Brain pericyte (primary cell): ENCODE results near the gene RBPJ.
A peak's percentile ranks its signal among the peaks of the same experiment; 100 is the strongest.
"Not testable (repeated sequence)": the region's sequence is repeated elsewhere in the genome, so short reads cannot be mapped to it uniquely, and the experiment has no call there.

ENCODE experiments used
- DNase-seq: peaks from one replicate; pipeline ENCODE4 v3.0.0-alpha.2; 2012; ENCODE audit warnings: low read depth, low spot score

RBPJ gene

GRCh38 chr4:26302031-26302899 is 18.5 kb upstream of the RBPJ start:
- no peak for DNase-seq

- DNase-seq: no peak
Observed at GRCh38 chr4:26303008-26303407, 17.8 kb upstream of the RBPJ start.

DNA sequence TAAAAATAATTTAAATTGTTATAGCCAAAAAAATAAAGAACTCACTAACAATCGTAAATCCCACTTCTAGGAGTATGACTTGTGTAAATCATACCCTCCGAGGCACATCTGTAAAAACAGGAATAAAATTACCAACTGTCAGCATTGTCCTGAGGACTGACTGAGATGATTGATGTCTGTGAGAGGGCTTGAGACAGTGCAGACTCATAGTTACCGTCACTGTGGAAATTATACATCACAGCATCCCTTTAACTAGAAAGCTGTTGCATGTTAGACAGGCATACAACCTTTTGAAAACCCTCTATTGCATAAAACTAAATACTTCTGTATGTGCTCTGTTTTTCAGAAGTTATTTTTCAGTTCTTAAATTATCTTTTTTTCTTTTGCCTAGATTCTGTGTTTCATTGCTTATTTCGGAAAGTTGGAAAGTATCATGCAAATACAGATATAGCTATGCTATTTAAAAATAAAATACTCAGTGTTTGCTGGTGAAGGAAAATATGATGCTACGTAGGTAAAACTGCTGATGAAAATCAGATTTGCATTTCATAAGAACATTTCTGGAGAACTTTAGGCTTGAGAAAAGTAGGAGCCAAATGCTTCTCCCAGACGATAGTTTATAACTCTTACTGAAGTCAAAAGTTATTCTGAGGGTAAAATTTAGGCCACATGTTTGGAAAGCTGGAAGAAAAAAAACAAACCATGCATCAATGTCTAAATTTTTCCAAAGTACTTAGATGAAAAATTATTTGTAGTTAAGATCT is 13.6 kb upstream of the RBPJ start:
- DNase-seq: no peak

GRCh38 chr4:26308568-26308967 is 12.2 kb upstream of the RBPJ start:
- DNase-seq: no peak

DNA sequence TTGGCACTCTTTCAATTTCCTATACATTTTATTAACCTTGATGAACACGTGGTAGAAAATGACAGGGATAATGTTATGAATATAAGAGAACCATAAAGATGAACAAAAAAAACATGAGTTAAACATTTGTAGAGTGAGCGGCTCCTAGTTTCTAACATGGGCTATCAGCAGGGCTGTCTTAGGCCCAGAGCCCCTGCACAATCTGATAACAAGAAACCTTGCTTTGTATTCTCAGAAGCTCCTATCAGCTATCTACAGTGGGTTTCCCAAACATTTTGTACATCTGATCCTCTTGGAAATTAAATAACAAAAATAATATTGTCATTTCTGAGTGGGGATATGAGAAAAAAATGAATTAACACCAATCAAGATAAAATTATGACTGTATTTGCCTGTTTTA is 10.6 kb upstream of the RBPJ start:
- DNase-seq: no peak

DNA sequence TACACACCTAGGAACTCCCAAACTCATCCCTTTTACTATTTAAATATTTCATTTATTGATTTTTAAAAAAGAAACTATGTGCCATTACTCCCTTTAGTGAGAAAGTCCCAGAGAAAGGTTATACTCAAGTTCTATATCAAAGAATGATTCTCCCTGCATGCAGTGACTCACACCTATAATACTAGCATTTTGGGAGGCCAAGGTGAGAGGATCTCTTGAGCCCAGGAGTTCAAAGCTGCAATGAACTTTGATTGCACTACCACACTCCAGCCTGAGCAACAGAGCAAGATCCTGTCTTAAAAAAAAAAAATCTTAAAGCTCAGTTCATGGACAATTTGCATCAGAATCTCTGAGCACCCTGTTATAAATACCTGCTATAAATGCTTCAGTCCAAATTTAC is 9.2 kb upstream of the RBPJ start:
- no peak for DNase-seq

DNA sequence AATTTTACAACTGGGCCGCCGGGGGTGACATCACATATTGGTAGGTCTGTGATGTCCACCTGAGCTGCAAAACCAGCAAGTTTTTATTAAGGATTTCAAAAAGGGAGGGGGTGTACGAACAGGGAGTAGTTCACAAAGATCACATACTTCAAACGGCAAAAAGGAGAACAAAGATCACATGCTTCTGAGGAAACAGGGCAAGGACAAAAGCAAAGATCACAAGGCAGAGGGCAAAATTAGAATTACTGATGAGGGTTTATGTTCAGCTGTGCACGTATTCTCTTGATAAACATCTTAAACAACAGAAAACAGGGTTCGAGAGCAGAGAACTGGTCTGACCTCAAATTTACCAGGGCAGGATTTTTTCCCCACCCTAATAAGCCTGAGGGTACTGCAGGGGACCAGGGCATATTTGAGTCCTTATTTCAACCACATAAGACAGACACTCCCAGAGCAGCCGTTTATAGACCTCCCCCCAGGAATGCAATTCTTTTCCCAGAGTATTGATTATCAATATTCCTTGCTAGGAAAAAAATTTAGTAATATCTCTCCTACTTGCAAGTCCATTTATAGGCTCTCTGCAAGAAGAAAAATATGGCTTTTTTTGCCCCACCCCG is 5.4 kb upstream of the RBPJ start:
- DNase-seq: not testable (repeated sequence)

DNA sequence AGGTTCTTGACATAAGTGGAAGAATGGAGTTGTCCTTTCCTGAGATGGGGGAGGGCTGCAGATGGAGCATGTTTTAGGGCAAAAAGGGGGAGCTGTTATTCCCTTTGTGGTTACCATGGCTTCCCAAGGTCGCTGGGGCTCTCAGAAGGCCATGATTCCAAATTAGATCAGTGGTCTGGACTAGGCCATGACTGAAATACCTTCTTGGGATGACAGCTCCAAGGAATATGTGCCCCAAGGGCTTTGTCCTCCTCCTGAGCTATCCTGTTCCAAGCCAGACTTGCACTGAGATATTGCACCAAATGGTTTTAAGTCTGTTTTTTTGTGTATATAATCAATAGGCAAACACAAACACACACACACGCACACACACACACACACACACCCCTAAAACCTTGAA is 3.0 kb upstream of the RBPJ start:
- no peak for DNase-seq

DNA sequence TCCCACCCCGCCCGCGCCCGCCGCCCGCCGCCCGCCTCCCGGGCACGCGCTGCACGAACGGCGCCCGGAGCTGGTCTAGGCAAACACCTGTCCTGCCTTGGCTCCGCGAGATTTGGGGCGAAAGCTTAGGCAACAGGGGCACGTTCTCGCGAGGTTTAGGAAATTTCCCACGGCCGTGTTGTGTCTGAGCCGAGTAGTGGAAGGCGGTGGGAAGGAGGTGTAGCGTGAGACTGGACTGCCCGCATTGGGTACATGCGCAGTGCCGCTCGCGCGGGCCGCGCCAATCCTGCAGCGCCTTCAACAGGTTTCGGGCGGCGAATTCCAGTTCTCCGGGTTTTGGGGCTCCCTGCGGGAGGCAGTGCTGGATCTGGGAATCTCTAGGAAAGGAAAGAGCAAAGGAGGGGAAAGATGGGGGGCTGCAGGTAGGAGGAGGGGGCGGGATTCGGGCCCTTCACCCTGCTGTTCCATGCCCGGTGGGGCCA is 1.3 kb upstream of the RBPJ start:
- DNase-seq: peak; percentile 98

DNA sequence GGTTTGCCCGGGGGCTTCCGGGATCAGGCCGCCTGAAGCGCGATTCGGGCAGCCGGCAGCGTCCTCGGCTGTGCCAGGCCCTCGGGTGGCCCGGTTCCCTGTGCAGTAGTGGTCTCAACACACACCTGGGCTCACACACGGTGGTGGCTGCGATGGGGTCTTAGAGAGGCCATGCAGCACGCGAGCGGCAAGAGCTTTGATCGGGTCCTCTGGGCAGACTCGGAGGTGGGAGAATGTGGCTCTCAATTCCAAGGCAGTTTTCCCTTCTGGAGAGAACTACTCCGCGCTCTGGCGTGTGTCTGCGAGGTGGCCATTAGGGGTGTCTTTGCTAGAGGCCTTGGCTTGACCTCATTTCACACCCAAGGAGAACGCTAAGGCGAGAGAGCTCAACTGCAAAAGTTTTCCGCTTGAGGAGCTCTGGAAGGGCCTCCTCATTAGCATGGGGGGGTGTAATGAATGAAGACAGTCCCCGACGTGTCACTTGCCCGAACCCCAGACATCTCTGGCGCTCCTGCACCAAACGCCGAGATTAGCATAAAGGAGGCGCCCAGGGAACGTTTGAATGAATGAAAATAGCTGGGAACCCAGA is 771 bp upstream of the RBPJ start:
- no peak for DNase-seq

- no peak for DNase-seq
Observed at GRCh38 chr4:26321373-26322221, 783 bp downstream of the RBPJ start.

DNA sequence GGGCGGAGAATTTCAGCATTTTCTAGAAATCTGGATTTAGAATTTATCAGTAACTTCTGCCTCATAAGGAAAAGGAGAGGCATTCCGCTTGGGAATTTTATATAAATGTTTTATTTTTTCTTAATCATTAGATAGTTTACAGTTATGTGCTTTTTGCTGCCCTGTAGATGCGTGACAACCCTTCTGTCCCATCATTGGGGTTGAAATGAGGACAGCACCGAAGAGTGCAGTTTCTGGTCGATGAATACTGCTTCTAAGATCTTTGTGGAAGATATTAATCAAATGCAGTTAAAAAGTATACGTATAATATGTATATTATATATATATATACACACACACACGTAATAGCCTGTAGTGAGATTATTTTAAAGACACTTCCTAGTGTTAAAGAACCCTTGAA is 1.5 kb downstream of the RBPJ start:
- DNase-seq: no peak

- no peak for DNase-seq
Observed at GRCh38 chr4:26323821-26324220, 3.0 kb downstream of the RBPJ start.

DNA sequence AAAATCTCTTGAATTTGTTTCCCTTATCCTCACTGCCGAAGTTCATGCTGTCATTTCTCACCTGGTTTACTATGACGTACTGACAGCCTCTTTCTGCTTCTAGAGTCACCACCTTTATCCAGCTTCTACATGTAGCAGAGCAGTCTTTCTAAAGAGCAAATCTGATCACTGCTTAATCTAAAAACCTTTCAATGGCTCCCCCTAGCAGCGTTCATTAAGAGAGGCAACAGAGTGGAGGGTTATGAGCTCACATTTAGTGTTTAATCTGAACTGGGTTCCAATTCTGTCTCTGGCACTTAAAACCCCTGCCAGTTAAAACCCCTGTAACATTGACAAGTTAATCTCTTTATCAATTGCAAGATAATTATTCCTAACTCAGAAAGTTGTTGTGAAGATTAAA is 4.4 kb downstream of the RBPJ start:
- DNase-seq: no peak

- no peak for DNase-seq
Observed at GRCh38 chr4:26326791-26327190, 6.0 kb downstream of the RBPJ start.

- no peak for DNase-seq
Observed at GRCh38 chr4:26330186-26330787, 9.5 kb downstream of the RBPJ start.

GRCh38 chr4:26330946-26331345 is 10.1 kb downstream of the RBPJ start:
- DNase-seq: no peak

- no peak for DNase-seq
Observed at GRCh38 chr4:26331380-26331950, 10.7 kb downstream of the RBPJ start.

DNA sequence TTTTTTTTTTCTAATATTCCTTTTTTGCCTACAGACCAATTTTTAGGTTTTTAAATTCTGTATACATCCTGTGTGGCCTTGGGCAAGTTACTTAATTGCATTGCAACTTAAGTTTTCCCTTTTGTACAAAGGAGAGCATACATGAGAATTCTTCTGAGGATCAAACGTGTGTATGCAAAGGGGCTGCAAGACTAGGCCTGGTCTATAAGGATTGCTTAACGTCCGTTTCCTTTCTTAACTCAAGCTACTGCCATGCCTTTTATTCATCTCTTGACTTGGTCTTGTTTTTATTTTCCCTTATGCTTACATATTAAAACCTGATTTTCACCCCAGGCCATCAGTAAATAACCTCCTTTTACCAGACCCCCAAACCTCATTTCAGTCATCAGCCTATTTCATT is 13.6 kb downstream of the RBPJ start:
- DNase-seq: no peak

GRCh38 chr4:26337612-26338011 is 16.8 kb downstream of the RBPJ start:
- no peak for DNase-seq
